ENCODE data around the gene FBXO2.

DNA sequence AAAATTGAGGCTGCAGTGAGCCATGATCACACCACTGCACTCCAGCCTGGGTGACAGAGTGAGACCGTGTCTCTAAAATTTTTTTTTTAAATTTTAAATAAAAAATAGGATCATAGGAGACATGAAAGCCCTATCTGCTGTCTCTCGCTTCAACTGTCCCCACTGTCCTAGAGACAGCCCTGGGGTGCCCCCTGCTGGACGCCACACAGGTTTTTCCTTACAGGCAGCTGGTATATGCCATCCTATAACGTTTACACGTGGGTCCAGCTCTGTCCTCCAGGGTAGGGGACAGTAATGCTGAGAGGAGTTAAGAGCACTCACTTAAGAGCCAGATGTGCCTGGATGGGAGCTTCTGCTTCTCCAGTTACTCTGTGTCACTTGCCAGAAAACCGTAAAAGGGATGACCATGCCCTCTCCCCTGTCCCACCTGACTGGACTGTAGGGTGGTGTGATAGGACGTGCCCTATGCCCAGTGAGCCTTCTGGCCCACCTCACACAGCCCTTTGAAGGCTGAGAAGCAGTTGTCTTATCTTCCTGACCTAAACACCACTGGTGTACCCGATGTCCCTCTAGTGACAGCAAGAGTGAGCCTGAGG lies 8.5 kb downstream of the FBXO2 start:
- TF ChIP-seq POLR2AphosphoS5 (IDR thresholded peaks at IDR 0.05; ENCODE audit: low read depth, low read length) = no peak
- TF ChIP-seq POLR2A (IDR thresholded peaks at IDR 0.05; ENCODE audit: low read depth, low read length) = no peak
- TF ChIP-seq TAF1 (IDR thresholded peaks at IDR 0.05; ENCODE audit: low read depth, low read length) = no peak
